GM21737 (cell line): ENCODE measurements around the gene LIMS1.
"Not testable (repeated sequence)": the region's sequence is repeated elsewhere in the genome, so short reads cannot be mapped to it uniquely, and the experiment has no call there.

Source experiments
- ATAC-seq: cut with Tn5 transposase; IDR thresholded peaks from one replicate; pipeline ENCODE4 v1.9.1; 2021; ENCODE audit warnings: mild to moderate bottlenecking, moderate library complexity; ENCODE audit not compliant: unreplicated experiment

LIMS1 gene

GRCh38 chr2:108707300-108707699 is 173.0 kb downstream of the LIMS1 start:
- no peak for ATAC-seq

DNA sequence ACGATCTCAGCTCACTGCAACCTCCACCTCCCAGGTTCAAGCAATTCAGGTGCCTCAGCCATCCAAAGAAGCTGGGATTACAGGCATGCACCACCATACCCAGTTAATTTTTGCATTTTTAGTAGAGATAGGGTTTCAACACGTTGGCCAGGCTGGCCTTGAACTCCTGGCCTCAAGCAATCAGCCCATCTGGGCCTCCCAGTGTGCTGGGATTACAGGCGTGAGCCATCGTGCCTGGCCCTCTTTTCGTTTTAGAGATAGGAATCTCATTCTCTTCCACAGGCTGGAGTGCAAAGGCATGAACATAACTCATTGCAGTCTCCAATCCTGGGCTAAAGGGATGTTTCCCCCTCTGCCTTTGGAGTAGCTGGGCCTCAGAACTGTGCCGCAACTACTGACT is 182.7 kb downstream of the LIMS1 start:
- ATAC-seq: not testable (repeated sequence)

- ATAC-seq: peak; percentile 99
These were observed 185.1 kb downstream of the LIMS1 start, which contains the start of gene RANBP2 for GRCh38 chr2:108719149-108720044. Gene RANBP2 (plus strand): TSS chr2:108719482. CDS start chr2:108719607, 125 bp downstream.

DNA sequence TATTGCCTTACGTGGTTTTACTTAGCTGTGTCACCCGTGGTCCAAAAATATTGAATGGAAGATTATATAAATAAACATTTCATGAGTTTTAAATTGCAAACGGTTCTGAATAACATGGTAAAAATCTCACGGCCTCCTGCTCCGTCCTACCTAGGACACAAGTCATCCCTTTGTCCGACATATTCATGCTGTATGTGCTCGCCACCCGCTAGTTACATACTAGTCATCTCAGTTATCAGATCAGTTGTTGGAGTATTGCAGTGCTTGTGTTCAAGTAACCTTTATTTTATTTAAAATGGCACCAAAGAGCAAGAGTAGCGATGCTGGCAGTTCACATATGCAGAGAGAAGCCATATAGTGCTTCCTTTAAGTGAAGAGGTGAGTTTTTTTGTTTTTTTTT is 191.8 kb downstream of the LIMS1 start:
- not testable (repeated sequence) for ATAC-seq

DNA sequence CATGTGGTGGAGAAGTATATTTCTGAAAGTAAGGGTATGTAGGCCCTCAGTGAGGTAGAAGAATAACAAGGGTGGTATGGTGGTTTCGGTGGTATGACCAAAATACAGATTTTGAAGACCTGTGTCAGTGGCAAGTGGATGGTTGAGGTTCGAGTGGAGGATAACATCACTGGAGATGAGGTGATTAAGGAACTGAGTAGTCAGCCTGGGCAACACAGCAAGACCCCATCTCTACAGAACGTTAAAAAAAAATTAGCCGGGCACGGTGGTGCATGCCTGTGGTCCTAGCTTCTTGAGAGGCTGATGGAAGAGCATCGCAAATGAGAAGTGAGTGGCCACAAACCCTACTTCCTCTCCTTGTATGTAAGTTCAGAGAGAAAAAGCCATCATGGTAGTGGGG is 200.4 kb downstream of the LIMS1 start:
- ATAC-seq: not testable (repeated sequence)
